ENCODE results near the gene HEATR9. TPM values are rescaled to one million over a fixed set of nuclear protein-coding genes. Genes with fewer than 3 reads are reported as not detected.

The HEATR9 gene
- total RNA-seq, 3 donors from 2014 or later = not detected

DNA sequence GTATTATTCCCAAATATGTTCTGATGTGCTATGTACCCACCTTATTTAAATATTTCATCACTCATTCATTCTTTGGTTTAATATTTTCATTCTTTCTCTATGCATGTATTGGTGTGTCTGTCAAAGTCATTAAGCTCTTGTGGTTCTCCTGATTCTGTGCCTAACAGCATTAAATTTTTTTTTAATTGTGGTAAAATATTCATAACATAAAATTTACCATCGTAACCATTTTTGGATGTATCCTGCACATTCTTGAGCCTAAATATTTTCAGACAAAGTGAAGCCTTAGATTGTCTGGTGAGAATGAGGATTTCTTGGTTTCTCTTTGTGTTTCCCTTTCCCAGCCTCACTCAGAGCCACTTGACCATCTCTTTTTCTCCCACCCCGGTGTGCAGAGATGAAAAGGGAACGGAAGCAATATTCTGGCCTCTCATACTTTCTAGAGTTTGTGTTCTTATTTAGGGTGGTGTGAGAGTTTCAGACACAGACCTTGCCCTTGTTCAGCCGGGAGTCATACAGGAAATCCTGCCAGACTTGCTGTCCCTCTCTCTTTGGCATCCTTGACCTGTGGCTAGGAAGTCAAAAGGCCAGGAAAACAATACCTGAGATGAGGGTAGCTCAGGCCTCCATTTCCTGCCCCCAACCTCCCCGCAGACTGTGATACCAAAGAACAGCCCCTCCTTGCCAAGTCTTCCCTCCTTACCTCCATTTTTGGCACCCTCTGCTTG, 6.5 kb upstream of the HEATR9 start:
- Histone ChIP-seq H3K36me3 (ENCODE audit: low read depth) (no peaks in the 10 kb centered on the region), H3K9me3 (no peaks in the 10 kb centered on the region), H3K4me1 (ENCODE audit: low read depth) (no peaks in the 10 kb centered on the region), H3K4me3 (no peak overlapping the region)
- TF ChIP-seq, protein P1, sequence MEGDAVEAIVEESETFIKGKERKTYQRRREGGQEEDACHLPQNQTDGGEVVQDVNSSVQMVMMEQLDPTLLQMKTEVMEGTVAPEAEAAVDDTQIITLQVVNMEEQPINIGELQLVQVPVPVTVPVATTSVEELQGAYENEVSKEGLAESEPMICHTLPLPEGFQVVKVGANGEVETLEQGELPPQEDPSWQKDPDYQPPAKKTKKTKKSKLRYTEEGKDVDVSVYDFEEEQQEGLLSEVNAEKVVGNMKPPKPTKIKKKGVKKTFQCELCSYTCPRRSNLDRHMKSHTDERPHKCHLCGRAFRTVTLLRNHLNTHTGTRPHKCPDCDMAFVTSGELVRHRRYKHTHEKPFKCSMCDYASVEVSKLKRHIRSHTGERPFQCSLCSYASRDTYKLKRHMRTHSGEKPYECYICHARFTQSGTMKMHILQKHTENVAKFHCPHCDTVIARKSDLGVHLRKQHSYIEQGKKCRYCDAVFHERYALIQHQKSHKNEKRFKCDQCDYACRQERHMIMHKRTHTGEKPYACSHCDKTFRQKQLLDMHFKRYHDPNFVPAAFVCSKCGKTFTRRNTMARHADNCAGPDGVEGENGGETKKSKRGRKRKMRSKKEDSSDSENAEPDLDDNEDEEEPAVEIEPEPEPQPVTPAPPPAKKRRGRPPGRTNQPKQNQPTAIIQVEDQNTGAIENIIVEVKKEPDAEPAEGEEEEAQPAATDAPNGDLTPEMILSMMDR (IDR thresholded peaks at IDR 0.05) = no peak
- DNase-seq (no peak), ATAC-seq (peak; percentile 46)
- intact Hi-C loops (cut with DNase I, micrococcal nuclease) = no loop called here

DNA sequence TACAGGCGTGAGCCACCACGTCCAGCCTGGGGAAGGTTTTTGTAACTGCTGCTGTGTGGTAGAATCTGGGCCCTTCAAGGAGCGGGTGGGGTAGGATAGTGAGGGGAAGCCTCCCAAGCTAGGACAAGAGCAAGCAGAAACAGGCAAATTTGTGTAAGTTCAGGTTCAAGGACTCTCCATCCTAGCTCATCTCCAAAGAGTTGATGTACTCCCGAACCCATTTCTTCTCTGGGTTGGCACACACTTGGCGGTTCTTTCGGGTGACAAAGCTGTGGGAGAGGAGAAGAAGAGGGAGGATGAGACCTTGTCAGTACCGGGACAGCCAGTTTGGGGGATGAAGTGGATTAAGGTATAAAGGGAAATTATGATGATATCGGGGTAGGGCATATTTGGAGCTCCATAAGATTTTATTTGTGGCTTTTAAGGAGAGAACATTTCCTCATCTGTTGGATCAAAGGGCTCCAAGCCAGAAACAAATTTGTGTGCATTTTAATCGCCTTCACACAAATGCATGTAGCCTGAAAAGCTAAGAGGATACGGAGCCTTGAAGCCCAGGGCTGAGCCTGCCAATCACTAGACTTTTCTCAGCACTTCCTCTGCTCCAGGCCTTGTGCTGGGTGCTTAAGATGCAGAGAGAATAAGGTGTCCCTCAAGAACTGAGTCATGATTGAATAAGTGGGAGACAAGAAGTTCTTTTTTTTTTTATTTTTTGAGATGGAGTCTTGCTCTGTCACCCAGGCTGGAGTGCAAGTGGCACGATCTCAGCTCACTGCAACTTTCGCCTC, 3.7 kb upstream of the HEATR9 start:
- TF ChIP-seq, protein P1 (IDR thresholded peaks at IDR 0.05) = no peak
- Histone ChIP-seq H3K36me3 (ENCODE audit: low read depth) (no peaks in the 10 kb centered on the region), H3K4me1 (ENCODE audit: low read depth) (no peaks in the 10 kb centered on the region), H3K9me3 (no peaks in the 10 kb centered on the region), H3K4me3 (no peak overlapping the region)
- DNase-seq (no peak), ATAC-seq (no peak)
- intact Hi-C loops (cut with DNase I, micrococcal nuclease) = no loop called here

GRCh38 chr17:35870906-35871819, 2.5 kb upstream of the HEATR9 start:
- no peaks in the 10 kb centered on the region for H3K4me1 ChIP-seq (ENCODE audit: low read depth)
- intact Hi-C loops (cut with DNase I, micrococcal nuclease) = no loop called here
- ATAC-seq (no peak), DNase-seq (no peak)
- H3K9me3 ChIP-seq = no peaks in the 10 kb centered on the region
- no peak overlapping the region for H3K4me3 ChIP-seq
- H3K36me3 ChIP-seq (ENCODE audit: low read depth) = no peaks in the 10 kb centered on the region
- TF ChIP-seq, protein P1 (IDR thresholded peaks at IDR 0.05) = no peak

DNA sequence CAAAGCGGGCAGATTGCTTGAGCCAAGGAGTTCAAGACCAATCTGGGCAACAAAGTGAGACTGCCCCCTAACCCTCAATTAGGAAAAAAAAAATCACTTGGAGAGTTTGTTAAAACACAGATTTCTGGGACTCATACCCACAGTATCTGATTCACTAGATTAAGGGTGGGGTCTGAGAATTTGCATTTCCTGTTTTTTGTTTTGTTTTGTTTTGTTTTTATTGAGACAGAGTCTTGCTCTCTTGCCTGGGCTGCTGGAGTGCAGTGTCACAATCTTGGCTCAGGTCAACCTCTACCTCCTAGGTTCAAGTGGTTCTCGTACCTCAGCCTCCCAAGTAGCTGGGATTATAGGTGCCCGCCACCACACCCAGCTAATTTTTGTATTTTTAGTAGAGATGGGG, 1.1 kb downstream of the HEATR9 start:
- ATAC-seq = no peak

More for the DNA sequence above, 1.1 kb downstream of the HEATR9 start:
- no peaks in the 10 kb centered on the region for H3K9me3 ChIP-seq
- H3K4me1 ChIP-seq (ENCODE audit: low read depth) = no peaks in the 10 kb centered on the region
- TF ChIP-seq, protein P1 (IDR thresholded peaks at IDR 0.05) = no peak
- no peak overlapping the region for H3K4me3 ChIP-seq
- intact Hi-C loops (cut with DNase I, micrococcal nuclease) = no loop called here
- no peaks in the 10 kb centered on the region for H3K36me3 ChIP-seq (ENCODE audit: low read depth)
- no peak for DNase-seq

Measured in mucosa of descending colon (tissue), 3 donors.